ENCODE measurements around the gene ZNF341. TPM values are rescaled to one million over a fixed set of nuclear protein-coding genes. Genes with fewer than 3 reads are reported as not detected.

ZNF341 gene
- total and polyA plus RNA-seq, 2 of the 8 experiments (the other 6 are each of a cell fraction or from before 2014, with no cell fraction given) = 5.8 to 6.4 TPM

DNA sequence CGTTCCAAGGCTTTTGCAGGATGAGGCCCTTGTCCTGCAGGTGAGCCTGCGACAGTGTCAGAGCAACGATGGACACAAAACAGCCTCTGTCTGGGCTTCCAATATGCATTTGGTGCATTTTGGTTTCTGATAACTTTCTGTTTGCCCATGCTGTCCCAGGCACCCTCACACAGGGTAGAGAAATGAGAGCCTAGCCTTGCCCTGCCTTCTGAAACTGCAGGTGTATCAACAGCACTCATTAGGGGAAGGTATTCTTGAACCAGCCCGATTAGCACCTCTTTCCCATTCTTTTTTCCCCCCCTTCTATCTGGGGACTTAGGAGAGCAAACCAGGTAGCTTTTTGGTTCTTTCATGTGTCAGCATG, 109.6 kb downstream of the ZNF341 start:
- FAIRE-seq = no peak
- Histone ChIP-seq H3K27me3 (replicated peaks in 1 of 4; ENCODE audit: control insufficient read depth in 3 of 4, extremely low read depth in 1 of 4, insufficient read depth in 3 of 4, low read length in 3 of 4) (no peaks in the 10 kb centered on the region), H3K27ac (ENCODE audit: low read depth, low read length) (no peak overlapping the region), H3K4me2 (ENCODE audit: insufficient read depth in 1 of 2, low read depth in 2 of 2, low read length in 2 of 2) (no peak overlapping the region), H3K4me3 (ENCODE audit: extremely low read depth in 1 of 4, insufficient read depth in 2 of 4, low read depth in 3 of 4, low read length in 4 of 4) (no peak overlapping the region), H3K36me3 (ENCODE audit: control insufficient read depth in 2 of 4, insufficient read depth in 4 of 4, low read length in 3 of 4) (no peaks in the 10 kb centered on the region), H3K79me2 (ENCODE audit: control insufficient read depth in 1 of 2, insufficient read depth in 2 of 2, low read length in 2 of 2) (peaks cover 0 to 77% of the 10 kb centered on the region in 2 experiments; a peak in 3 of 4 replicates), H4K91ac (replicated peaks; ENCODE audit: insufficient read length, low read length) (no peak overlapping the region), H4K8ac (ENCODE audit: extremely low read depth, insufficient read depth, low read length) (no peak overlapping the region), H4K5ac (ENCODE audit: insufficient read length, low read depth, low read length) (no peak overlapping the region), H2BK20ac (ENCODE audit: low read length) (no peak overlapping the region), H3K23me2 (ENCODE audit: low read depth, low read length) (no peaks in the 10 kb centered on the region), H3K14ac (ENCODE audit: insufficient read length) (no peak overlapping the region), H2BK5ac (ENCODE audit: low read depth, low read length) (no peak overlapping the region), H3K56ac (replicated peaks; ENCODE audit: insufficient read length, low read depth, low read length) (no peak overlapping the region), H3K4me1 (replicated peaks in 1 of 4; ENCODE audit: control insufficient read depth in 3 of 4, insufficient read depth in 4 of 4, low read length in 3 of 4) (peaks cover 5 to 23% (median 14%) of the 10 kb centered on the region in 4 experiments), H3K4ac (replicated peaks; ENCODE audit: insufficient read length, low read depth, low read length) (no peak overlapping the region), H2BK12ac (ENCODE audit: low read depth, low read length) (no peak overlapping the region), H2AFZ (ENCODE audit: low read length) (no peak overlapping the region), H2BK120ac (replicated peaks; ENCODE audit: low read depth, low read length) (no peak overlapping the region), H3K23ac (ENCODE audit: insufficient read length) (no peak overlapping the region), H3K18ac (ENCODE audit: extremely low read depth, low read length) (no peak overlapping the region), H2AK5ac (ENCODE audit: low read depth, low read length) (no peak overlapping the region), H3K79me1 (ENCODE audit: low read depth, low read length) (peaks cover 20% of the 10 kb centered on the region), H3K9me3 (ENCODE audit: insufficient read depth in 2 of 2, low read depth in 1 of 2, low read length in 1 of 2) (no peaks in the 10 kb centered on the region), H2BK15ac (ENCODE audit: low read length) (no peak overlapping the region), H3K9ac (replicated peaks in 1 of 4; ENCODE audit: extremely low read depth in 1 of 4, low read depth in 3 of 4, low read length in 3 of 4) (no peak overlapping the region), H4K20me1 (replicated peaks in 1 of 2; ENCODE audit: control insufficient read depth in 1 of 2, insufficient read depth in 2 of 2, low read length in 2 of 2) (peaks cover 7 to 18% of the 10 kb centered on the region in 2 experiments)
- ChIA-PET POLR2A (ENCODE audit: partially characterized antibody) (interaction anchor here (1.0 kb wide), 1 partner anchor 8 kb away, joined by 3 read pairs; no protein-coding TSS in a partner anchor), CTCF (ENCODE audit: partially characterized antibody) (interaction anchor here (1.0 to 2.0 kb wide), 3 partner anchors 16 to 73 kb away, joined by 3 to 7 read pairs (median 3); no protein-coding TSS in a partner anchor)
- DNase-seq (ENCODE audit: low read depth in 1 of 2, low spot score in 2 of 2) = no peak
- TF ChIP-seq SP2 (IDR thresholded peaks at IDR 0.05; ENCODE audit: low read length) (no peak), RBBP5 (IDR thresholded peaks at IDR 0.05; ENCODE audit: borderline replicate concordance, low read depth, low read length) (no peak), POU5F1 (IDR thresholded peaks at IDR 0.05; ENCODE audit: low read depth, low read length) (no peak), TEAD4 (IDR thresholded peaks at IDR 0.05; ENCODE audit: low read depth, low read length) (no peak), JUN (IDR thresholded peaks at IDR 0.05; ENCODE audit: low read depth, low read length) (no peak), CEBPB (IDR thresholded peaks at IDR 0.05; ENCODE audit: low read depth, low read length) (no peak), CREB1 (IDR thresholded peaks at IDR 0.05) (no peak), TCF12 (IDR thresholded peaks at IDR 0.05; ENCODE audit: low read depth, low read length) (no peak), CBX8 (IDR thresholded peaks at IDR 0.05; ENCODE audit: borderline replicate concordance, low read depth, low read length) (no peak), CHD1 (IDR thresholded peaks at IDR 0.05; ENCODE audit: low read depth, low read length) (no peak)
- 91% methylated on average over 4 of the region's 4 CpGs; no CpG with 5 or more reads in 1 of the 2 experiments for WGBS, 2 experiments (ENCODE audit: extremely low coverage in 1 of 2, insufficient coverage in 1 of 2, insufficient read length in 1 of 2, insufficient replicate concordance in 2 of 2, low coverage in 1 of 2, low lambda C conversion rate in 2 of 2, missing lambda C conversion rate in 1 of 2)

Measured in H1 (cell line).